Kidney tubule cell (primary cell): ENCODE results near the gene NXPH3.

Experiments used
- DNase-seq: peaks from one replicate; pipeline ENCODE4 v3.0.0-alpha.2; 2018; ENCODE audit warnings: low spot score

The NXPH3 gene

DNA sequence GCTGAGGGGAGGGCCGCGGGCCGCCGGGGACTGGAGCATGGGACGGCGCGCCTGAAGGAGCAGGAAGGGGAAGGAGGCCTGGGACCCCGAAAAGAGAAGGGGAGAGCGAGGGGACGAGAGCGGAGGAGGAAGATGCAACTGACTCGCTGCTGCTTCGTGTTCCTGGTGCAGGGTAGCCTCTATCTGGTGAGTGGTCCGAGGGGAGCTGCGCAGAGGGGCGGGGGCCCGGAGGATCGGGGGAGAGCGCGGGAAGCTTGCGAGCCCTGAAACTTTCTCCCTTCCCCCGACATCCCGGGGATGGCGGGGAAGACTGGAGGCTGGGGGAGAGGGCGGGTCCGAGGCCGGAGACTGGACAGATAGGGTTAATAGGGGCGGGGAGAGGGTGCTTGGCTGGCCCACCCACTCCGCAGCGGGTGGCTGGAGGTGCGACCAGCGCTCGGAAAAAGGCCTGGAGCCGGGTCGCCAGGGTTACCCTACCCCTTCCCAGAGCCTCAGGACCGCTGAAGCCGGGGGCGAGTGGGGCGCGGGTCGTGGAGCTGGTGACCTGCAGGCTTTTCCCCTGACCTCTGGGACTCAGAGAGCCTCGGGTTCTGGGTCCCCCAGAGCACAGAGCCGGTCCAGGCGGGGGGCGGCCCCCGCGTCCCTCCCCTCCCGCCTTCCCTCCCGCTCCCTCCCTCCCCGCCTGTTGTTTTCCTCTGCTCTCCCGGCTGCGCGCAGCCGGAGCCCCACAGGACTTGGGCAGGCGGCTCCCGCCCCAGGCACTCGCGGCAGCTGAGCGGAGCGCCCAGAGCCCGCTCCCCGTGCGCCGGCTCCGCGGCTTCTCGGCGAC lies 631 bp downstream of the NXPH3 start:
- DNase-seq, result peak; percentile 29

DNA sequence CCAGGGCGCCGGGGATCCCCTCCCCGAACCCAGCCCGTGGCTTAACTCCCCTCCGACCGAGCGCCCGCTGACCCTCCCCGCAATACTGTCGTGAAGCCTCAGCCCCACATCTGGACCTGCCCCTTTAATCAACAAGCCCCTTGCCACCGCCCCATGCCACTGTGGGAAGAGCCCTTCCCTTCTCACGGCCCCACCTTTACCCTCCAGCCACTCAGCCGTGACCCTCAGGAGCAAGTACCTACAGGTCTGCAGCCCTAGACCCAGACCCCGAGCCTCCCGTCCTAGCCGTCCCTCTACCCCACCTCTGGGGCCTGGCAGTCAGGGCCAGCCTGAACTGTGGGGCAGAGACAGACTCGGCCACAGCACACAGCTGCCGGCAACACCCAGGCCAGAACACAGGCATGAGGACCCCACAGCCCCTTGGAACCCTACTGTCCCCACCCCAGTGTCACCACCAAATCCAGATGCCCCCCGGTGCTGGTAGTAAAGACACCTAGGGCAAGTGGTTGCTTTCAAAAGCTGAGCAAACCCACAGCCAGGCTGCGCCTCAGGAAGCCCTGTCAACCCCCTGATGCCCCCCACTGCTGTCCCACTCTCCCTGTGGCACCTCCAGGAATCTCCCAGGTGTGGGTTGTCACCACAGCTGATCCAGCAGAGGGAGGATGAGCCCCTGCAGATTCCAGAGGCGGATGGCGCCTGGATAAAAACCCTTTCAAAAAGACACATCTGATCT lies 1.4 kb downstream of the NXPH3 start:
- no peak for DNase-seq

DNA sequence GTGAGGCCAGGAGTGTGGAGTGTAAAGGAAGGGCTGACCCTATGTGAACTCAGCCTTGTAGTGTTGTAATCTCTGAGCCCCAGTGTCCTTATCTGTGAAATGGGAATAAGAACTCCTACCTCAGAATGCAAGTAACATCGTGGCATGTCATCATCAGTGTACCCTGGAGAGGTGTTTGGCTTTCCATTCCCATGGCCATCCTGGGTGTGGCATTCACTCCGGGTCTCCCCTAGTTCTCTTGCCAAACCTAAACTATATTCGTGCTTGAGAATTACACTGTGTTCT lies 1.9 kb downstream of the NXPH3 start:
- no peak for DNase-seq

DNA sequence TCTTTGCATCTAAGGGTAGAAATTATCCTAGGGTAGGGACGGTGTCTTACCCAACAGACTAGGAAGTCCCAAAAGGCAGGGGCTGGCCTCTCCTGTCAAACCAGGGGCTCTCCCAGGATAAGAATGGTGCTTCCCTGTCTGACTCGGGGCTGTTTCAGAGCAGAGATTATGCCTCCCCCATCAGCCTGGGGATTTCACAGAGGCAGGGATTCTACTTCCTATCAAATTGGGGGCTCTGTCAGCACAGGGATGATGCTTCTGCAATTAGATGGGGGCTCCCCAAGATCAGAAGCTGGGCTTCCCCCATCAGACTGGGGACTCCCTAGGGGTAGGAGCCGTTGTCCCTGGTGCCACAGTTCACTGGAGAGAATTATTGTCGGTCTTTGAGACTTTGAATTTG lies 2.3 kb downstream of the NXPH3 start:
- no peak for DNase-seq

DNA sequence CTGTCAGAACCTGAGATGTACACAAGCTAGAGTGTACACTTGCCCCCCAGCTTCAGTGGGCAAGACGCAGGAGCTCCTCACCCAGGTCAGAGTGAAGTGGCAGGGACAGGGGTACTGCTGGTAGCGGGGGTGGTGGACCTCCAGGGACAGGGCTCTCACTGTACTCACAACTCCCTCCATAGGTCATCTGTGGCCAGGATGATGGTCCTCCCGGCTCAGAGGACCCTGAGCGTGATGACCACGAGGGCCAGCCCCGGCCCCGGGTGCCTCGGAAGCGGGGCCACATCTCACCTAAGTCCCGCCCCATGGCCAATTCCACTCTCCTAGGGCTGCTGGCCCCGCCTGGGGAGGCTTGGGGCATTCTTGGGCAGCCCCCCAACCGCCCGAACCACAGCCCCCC lies 2.7 kb downstream of the NXPH3 start:
- no peak for DNase-seq

DNA sequence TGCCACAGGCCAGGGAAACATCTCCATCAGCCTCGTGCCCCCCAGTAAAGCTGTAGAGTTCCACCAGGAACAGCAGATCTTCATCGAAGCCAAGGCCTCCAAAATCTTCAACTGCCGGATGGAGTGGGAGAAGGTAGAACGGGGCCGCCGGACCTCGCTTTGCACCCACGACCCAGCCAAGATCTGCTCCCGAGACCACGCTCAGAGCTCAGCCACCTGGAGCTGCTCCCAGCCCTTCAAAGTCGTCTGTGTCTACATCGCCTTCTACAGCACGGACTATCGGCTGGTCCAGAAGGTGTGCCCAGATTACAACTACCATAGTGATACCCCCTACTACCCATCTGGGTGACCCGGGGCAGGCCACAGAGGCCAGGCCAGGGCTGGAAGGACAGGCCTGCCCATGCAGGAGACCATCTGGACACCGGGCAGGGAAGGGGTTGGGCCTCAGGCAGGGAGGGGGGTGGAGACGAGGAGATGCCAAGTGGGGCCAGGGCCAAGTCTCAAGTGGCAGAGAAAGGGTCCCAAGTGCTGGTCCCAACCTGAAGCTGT lies 3.4 kb downstream of the NXPH3 start:
- no peak for DNase-seq

DNA sequence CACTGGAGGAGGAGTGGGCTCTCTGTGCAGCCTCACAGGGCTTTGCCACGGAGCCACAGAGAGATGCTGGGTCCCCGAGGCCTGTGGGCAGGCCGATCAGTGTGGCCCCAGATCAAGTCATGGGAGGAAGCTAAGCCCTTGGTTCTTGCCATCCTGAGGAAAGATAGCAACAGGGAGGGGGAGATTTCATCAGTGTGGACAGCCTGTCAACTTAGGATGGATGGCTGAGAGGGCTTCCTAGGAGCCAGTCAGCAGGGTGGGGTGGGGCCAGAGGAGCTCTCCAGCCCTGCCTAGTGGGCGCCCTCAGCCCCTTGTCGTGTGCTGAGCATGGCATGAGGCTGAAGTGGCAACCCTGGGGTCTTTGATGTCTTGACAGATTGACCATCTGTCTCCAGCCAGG lies 3.9 kb downstream of the NXPH3 start:
- no peak for DNase-seq

DNA sequence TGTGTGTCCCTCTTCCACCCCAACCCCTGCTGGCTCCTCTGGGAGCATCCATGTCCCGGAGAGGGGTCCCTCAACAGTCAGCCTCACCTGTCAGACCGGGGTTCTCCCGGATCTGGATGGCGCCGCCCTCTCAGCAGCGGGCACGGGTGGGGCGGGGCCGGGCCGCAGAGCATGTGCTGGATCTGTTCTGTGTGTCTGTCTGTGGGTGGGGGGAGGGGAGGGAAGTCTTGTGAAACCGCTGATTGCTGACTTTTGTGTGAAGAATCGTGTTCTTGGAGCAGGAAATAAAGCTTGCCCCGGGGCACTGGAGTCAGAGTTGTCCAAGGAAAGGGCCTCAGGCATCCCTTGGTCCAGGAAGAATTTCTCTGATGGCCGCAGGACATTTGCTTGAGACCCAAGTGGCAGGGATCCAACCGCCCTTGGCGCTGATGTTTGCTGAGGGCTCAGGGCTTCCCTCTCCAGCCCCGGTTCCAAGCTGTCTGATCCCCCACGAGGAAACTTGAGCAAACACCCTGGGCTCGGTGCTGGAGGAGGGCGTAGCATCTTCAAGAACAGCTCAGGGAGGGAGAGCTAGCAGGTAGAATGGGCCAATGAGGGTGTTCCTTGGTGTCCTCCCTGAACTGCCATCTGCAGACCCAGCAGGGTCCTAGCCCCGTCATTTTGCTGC lies 4.5 kb downstream of the NXPH3 start:
- DNase-seq, result no peak

DNA sequence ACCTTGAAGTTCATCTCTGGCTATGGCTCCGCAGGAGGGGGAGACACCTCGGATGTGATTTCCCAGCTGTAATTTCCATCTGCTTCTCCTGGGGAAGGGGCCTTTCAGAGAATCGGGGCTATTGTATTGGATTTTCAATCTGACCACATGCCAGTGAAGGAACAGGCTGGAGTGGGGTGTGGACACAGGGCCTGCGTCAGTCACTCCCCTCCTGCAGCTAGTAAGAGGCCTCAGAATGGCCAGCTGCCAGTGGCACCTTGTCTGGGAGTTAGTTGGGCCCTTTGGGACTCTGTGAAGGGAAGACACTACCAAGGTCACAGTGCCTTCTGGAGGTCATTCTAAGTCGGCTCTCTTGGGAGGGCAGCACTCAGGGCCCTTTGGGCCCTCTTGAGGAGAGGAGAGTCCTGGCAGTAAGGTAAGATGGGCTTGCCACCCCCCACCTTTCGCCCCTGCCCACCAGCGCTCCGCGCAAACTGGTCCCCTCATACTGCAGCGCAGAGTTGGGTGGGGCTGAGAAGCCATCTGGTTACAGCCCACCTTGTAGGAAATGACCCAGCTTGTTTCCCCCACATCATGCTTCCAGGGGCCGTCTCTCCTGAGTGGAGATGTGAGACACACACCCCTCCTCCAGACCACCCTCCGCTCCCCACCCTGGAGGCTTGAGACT lies 5.4 kb downstream of the NXPH3 start:
- no peak for DNase-seq

DNA sequence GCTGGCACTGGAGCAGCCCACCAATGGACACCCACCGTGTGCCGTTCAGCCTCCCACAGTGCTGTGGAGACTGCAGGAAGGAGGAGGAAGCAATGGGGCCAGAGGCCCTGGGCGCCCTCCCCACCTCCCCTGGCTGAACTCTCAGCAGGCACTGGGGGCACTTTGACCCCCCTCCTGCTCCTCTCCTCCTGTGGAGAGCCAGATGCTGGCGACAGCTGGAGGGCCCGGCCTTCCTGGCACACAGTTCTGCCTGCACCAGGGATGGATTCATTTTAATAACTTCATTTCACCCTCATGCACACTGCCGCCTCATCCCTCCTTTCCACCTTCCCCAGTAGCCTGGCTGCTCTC lies 6.0 kb downstream of the NXPH3 start:
- DNase-seq, result no peak

DNA sequence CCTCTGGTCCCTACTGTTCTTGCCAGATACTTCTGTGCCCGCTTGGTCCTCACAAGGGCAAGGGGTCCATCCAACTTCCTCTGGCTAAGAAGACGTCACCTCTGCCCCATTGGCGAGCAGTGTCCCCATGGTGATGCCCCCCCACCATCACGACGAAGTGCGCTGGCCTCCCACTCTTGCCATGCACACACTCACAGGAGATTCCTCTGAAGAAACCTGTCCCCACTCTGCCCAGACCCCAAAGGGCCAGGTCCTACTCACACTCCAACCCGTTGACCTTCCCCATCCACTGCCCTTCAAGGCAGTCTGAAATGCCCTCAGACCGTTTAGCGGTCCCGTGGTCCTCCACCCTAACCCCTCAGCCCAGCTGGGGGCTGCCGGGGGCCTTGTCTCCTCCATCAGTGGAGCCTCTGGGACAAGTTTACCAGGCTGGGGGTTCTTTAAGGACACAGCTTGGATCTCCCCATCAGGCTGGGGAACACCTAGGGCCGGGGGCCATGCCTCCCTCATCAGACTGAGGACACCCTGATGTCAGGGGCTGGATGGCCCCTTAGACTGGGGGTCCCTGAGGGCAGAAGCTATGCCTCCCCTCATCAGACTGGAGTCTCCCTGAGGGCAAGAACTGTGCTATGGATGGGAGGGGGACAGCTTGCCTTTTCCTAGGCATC lies 6.5 kb downstream of the NXPH3 start:
- no peak for DNase-seq

DNA sequence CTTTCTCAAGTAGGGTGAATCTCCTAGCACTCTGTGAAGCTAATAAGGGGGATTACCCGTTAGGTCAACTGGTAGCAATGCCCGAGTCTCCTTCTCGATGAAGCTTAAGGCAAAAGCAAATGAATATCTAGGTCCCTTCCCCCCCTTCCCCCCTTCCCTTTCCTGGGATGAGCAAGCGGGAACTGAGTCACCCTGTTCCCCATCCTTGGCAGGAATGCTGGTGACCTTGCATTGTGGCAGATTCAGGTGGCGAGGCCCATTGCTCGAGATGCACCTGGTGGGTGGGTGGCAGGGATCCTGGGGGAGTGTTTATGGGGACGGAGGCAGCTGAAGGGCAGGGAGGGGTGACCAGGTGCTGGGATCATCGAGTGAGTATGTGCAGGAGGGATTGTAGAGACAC lies 7.1 kb downstream of the NXPH3 start:
- DNase-seq, result peak; percentile 50

DNA sequence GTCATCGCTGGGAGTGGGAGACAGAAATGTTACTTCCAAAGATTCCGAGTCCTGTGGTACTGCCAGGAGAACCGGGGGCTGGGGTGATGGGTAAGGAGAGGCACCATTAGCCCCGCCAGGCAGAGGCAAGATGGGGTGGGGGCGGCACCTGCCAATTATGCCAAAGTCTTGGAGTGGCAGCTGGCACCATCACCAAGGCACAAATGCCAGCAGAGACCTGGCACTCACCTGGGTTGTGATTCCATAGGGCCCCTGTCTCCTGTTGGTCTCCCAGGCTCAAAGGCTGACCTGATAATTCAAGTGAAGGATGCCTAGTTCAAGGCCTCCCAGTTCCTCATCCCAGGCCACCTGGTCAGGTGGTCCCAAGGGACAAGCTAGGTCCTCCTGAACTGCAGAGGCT lies 7.6 kb downstream of the NXPH3 start:
- DNase-seq, result no peak

DNA sequence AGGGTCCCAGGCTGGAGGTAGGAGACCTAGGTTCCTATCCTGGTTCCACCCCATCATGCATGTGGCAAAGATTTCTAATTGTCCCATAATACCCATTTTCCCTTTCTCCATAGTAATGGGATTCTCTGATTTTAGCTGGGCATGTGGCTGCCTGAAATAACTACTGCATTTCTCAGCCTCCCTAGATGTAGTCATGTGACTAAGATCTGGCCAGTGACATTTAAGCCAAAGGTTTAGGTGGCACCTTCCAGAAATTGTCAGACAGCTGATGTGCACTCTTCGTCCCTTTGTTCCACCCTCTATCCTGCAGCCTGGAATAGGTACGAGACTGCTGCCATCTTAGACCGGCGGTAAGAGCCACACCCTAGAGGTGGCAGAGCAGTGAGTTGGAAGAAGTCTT lies 8.2 kb downstream of the NXPH3 start:
- no peak for DNase-seq

DNA sequence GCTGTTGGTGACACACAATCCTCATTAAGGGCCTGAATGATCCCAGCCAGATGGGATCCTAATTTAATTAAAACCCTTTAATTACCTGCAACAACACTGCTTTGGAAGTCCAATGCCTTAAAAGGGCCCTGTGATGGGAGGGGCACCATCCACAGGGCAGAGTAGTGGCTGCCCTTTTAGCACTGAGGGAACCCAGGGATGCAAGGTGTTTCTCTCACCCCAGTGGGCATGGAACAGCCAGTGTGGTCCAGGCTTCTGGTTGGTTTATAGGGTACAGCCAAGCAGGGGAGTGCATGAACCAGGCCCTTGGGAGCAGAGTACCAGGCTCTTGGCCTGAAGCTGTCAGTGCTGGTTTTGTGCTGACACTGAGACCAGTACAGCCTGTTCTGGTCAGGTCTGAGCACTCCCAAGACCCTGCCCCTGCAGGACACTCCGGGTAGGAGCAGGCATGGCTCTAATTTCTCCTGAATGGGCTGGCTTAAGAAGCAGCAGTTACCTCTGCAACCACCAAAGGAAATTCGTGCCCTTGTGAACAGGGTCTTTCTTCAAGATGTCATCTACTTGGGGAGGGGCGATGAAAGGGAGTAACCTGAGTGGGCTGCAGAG lies 9.9 kb downstream of the NXPH3 start:
- no peak for DNase-seq

DNA sequence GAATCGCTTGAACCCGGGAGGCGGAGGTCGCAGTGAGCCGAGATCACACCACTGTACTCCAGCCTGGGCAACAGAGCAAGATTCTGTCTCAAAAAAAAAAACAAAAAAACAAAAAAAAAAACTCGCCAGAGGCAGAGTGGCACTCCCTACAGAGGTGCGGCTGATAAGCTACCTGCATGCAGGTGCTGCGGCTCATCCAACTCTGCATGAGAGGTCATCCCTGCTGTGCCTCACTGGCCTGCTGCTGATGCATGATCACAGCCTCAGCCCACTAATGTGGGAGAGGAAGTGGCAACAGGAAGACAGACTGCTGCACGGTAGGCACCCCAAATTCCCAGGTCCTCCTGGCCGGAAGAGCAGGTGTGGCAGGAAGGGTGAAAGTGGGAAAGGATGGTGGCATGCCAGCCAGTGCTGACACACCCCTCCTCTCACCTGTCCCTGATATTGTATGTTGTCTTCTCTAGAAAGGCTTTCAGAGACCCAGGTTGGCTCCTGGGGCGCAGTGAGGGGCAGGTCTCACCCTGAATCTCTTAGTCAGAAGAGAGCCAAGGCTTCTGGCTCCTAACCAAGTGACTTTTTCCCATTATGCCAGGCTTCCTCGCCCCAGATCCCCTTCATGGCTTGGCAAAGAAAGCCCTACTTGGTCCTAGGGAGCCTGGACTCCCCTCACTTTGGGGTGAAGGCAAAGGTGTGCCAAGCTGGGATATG lies 11.8 kb downstream of the NXPH3 start:
- no peak for DNase-seq

DNA sequence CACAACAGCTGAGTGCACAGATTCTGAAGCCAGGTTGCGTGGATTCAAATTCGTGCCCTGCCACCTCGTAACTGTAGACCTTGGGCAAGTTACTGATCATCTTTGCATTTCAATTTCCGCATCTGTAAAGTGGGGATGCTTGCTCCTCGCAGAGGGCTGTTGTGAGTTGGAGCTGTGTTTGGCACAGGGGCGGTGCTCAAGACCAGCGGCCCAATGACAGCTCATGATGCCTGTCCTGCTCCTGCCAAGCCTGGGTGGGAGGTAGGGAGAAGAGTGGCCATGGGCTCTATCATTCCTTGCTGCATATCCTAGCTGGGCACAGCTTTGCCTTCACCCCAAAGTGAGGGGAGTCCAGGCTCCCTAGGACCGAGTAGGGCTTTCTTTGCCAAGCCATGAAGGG lies 12.6 kb downstream of the NXPH3 start:
- DNase-seq, result no peak

DNA sequence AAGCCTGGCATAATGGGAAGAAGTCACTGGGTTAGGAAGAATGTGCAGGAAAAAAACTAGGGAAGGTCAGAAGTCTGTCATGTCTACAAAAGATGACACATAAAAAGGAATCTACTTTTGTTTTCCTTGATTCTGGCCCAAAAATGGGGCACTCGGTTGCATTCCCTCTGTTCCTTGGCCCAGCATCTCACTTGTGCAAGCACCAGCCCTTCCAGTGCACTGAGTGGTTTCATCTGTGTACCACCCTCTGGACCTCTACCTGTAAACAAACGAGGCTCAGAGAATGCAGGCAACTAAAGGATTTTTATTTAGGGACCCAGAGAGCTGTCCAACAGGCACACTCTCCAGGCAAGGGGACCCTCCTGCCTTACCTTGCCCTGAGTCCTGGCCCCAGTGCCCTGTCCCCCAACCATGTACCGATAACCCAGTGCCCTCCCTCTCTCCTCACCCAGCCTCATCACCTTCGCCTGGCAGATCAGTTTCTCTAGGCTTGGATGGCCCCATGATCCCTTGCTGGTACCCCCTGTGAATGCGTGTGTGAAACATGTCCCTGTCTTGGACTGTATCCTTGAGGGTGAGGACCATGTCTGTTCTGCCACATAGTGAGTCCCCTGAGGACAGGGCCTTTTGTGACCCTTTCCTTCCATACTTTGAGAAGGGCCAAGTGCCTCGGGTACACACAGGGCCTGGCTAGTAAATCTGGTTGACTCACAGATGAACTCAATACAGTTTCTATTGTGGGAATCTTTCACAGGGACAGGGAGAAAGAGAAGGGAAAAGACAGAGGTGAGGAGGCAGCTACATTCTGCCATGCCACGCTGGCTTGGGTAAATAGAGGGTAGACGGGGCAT lies 13.3 kb downstream of the NXPH3 start:
- no peak for DNase-seq

DNA sequence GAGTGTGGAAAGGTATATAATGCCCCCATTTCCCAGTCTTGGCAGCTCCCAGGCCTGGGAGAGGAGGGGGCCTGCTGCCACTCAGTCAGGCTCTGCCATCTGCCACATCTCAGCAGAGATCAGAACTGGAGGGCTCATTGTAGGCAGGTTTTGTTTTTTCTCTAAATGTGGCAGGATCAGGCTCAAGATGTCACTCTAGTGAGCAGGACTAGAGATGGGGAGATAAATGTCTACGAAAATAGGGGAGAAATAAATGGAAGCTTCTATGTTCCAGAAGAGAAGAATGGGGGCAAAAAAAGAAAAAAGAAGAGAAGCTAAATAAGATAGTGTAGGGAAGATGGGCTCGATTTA lies 13.9 kb downstream of the NXPH3 start:
- DNase-seq, result no peak

DNA sequence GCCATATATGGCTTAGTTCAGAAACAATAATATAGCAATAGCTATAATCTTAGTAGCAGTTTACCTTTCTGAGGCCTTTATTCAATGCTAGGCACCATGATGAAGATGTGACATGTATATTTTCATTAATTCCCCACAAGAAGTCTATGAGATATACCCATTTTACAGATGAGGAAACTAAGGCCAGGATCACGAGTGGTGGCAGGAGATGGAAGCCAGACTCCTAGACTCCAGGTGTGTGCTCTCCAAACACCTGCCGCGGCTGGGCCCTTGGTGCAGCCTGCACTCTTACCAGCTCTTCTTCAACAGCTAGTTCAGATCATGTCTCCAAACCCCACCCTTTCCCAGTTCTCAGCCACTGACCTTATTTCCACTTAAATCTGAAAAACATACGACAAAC lies 15.2 kb downstream of the NXPH3 start:
- no peak for DNase-seq
